Osteocyte (in vitro differentiated cells): ENCODE data around the gene PP2D1. TPM values are rescaled to one million over a fixed set of nuclear protein-coding genes. Genes with fewer than 3 reads are reported as not detected.

Experiments
- DNase-seq: peaks from one replicate; pipeline ENCODE4 v3.0.0; 2021; ENCODE audit warnings: mixed read lengths; ENCODE audit not compliant: unreplicated experiment; ENCODE audit errors: extremely low spot score
- H3K27ac Mint-ChIP-seq: one replicate; pipeline ENCODE4 v1.8.0; 2021; ENCODE audit warnings: mild to moderate bottlenecking, mixed read lengths; ENCODE audit not compliant: unreplicated experiment
- H3K27me3 Mint-ChIP-seq: one replicate; pipeline ENCODE4 v1.8.0; 2021; ENCODE audit warnings: mixed read lengths; ENCODE audit not compliant: unreplicated experiment
- H3K36me3 Mint-ChIP-seq: one replicate; pipeline ENCODE4 v1.8.0; 2021; ENCODE audit warnings: mixed read lengths; ENCODE audit not compliant: unreplicated experiment
- H3K4me1 Mint-ChIP-seq: one replicate; pipeline ENCODE4 v1.8.0; 2021; ENCODE audit warnings: mixed read lengths; ENCODE audit not compliant: unreplicated experiment
- H3K4me3 Mint-ChIP-seq: one replicate; pipeline ENCODE4 v1.8.0; 2021; ENCODE audit warnings: mild to moderate bottlenecking, moderate library complexity, mixed read lengths; ENCODE audit not compliant: unreplicated experiment
- H3K9me3 Mint-ChIP-seq: one replicate; pipeline ENCODE4 v1.8.0; 2021; ENCODE audit warnings: mixed read lengths; ENCODE audit not compliant: unreplicated experiment
- CTCF ChIP-seq: fragments of 200-600 bp; sonication (generic); IDR thresholded peaks from 2 replicates; pipeline ENCODE4 v1.5.0; 2021; ENCODE audit warnings: antibody characterized with exemption, mild to moderate bottlenecking, moderate library complexity
- total RNA-seq: library from RNA; stranded (reverse); gene quantifications from 2 replicates; pipeline ENCODE4 v1.2.1, GENCODE V29; 2021

PP2D1 gene
- total RNA-seq, 1 donor from 2014 or later = not detected

DNA sequence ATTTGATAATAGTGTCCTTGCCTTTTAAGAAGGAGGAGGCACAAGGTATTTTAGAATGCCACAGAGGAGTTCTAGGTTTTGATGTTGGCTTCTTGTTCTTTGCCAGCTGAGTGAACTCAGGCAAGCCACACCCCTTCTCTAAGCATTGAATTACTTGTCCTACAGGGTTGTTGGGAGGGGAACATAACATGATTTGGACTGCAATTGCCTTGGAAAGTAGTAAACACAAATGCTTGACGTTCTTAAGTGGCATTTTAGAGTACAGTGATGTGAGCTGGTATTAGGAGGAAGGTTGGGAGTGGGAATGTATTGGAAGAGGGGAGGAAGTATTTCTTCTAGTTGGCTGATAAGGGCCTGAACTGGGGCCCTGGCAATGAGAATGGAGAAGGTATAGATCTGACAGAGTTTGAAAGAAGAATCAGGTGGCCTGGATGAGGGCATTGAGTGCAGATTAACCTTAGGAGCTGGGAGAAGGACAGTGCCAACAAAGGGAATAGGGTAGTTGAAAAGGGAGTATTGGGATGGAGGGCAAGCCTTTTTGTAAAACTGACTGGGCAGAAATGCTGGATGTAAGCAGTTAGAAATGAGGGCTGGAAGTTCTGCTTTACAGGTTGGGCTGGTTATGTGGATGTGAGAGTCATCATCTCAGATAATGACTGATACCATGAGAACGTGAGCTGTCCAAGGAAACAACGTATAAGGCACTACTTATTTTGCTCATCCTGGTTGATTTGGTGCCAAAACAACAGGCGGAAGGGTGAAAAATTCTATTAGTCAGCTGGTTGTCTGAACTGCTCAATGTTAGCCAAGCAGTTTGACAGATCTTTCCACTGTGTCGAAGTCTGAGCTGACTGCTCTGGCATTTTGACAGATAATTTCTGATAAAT lies 44.9 kb upstream of the PP2D1 start:
- no peak overlapping the region for H3K4me3 Mint-ChIP-seq
- peaks cover 7% of the 10 kb centered on the region for H3K4me1 Mint-ChIP-seq
- no peaks in the 10 kb centered on the region for H3K36me3 Mint-ChIP-seq
- H3K27ac Mint-ChIP-seq = peak overlapping the region; percentile 47
- no peaks in the 10 kb centered on the region for H3K9me3 Mint-ChIP-seq
- DNase-seq = no peak
- no peak for TF ChIP-seq CTCF
- no peaks in the 10 kb centered on the region for H3K27me3 Mint-ChIP-seq

DNA sequence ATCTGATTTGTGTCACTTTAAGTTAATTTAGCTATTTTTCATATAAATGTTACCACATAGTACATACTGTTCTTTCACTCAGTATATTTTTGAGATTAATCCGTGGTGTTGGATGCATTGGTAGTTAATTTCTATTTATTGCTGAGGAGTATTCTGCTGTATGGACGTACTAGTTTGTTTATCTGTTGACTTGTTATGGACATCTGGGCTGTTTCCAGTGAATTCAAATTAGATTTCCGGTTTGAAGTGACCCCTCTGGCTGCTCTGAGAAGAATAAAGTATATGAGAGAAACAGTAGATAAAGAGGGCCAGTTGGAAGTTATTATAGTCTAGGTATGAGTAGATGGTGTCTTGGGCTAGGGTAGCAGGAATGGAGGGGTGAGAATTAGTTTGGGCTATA lies 43.8 kb upstream of the PP2D1 start:
- peaks cover 3% of the 10 kb centered on the region for H3K4me1 Mint-ChIP-seq
- H3K4me3 Mint-ChIP-seq = no peak overlapping the region
- no peaks in the 10 kb centered on the region for H3K27me3 Mint-ChIP-seq
- no peak overlapping the region for H3K27ac Mint-ChIP-seq
- no peak for DNase-seq
- H3K36me3 Mint-ChIP-seq = no peaks in the 10 kb centered on the region
- no peak for TF ChIP-seq CTCF
- no peaks in the 10 kb centered on the region for H3K9me3 Mint-ChIP-seq

DNA sequence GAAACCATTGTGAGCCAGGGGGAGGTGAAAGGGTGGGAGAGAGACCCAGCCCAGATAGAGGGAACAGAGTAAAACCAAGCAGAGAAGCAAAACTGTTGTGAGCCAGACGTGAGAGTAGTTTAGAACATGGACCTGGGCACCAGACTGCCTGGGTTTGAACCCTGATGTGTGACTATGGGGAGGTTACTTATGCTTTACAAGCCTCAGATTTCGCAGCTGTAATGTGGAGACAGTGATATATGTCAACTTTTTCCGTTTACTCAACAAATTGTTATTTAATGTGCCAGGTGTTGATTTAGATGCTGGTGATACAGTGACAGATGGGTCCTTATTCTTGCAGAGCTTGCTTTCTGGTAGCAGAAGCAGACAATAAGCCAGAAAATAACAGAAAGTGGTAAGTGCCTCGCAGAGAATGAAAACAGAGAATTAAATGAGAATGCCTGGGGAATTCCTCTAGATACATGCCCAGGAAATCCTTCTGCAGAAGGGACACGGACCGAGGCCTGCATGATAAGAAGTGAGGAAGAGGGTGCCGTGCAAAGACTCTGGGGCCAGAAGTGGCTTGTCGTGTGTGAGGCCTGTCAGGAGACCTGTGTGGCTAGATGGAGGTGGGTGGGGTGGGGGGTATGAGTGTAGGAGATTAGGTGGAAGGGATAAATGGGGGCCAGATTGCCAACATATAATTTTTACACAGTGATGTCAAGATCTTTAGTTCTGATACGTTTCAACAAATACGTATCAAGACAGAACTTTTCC lies 43.1 kb upstream of the PP2D1 start:
- Mint-ChIP-seq H3K4me3 (no peak overlapping the region), H3K27me3 (no peaks in the 10 kb centered on the region)
- TF ChIP-seq CTCF = no peak

DNA sequence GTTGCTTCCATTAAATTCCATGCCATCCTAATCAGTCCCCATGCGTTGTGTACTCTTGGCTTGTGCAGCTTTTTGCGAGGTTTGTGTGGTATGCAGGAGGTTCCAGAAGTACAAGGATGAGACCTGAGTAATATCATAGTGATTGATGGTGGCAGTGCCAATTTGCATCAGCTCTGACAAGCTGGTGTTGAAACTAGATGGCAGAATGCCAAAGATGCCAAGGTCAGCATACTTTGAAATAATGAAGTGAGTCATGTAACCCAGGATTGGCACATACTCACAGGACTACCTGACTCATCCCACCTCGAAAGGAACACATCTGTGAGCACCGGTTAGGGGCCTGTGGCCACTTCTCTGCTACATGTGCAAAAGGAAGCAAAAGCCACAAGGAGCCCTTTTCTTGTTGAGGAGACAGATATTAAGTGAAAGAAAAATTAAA lies 42.5 kb upstream of the PP2D1 start:
- Mint-ChIP-seq H3K27ac (no peak overlapping the region), H3K4me1 (peaks cover 5% of the 10 kb centered on the region), H3K36me3 (no peaks in the 10 kb centered on the region), H3K27me3 (no peaks in the 10 kb centered on the region), H3K4me3 (no peak overlapping the region), H3K9me3 (no peaks in the 10 kb centered on the region)
- no peak for TF ChIP-seq CTCF
- no peak for DNase-seq

More for the DNA sequence above, 43.1 kb upstream of the PP2D1 start:
- no peak for DNase-seq
- Mint-ChIP-seq H3K27ac (no peak overlapping the region), H3K4me1 (peaks cover 5% of the 10 kb centered on the region), H3K9me3 (no peaks in the 10 kb centered on the region), H3K36me3 (no peaks in the 10 kb centered on the region)

DNA sequence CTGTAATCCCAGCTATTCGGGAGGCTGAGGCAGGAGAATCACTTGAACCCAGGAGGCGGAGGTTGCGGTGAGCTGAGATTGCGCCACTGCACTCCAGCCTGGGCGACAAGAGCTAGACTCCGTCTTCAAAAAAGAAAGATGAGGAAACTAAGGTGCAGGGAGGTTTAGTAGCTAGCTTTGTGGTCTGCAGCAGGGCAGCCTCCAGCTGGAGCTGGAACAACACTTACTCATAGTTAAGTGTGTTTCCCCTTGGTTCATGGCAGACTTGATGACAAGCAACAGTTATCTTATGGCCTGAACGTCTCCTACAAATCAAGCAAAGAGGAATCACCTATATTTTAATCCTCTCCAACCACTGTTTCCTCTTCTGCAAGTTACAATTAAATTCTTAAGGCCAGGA lies 40.8 kb upstream of the PP2D1 start:
- Mint-ChIP-seq H3K9me3 (no peaks in the 10 kb centered on the region), H3K27me3 (no peaks in the 10 kb centered on the region), H3K4me1 (peaks cover 13% of the 10 kb centered on the region), H3K36me3 (no peaks in the 10 kb centered on the region), H3K27ac (no peak overlapping the region), H3K4me3 (no peak overlapping the region)
- DNase-seq = no peak
- TF ChIP-seq CTCF = no peak
